NCI-H82 treated with DMSO at 0.1 percent for 48 hours (cell line): Measurements from ENCODE around the gene MAD1L1.
"Not testable (repeated sequence)": the region's sequence is repeated elsewhere in the genome, so short reads cannot be mapped to it uniquely, and the experiment has no call there.

ENCODE experiments used
- DNase-seq: peaks from one replicate; lab custom pipeline; 2025; ENCODE audit not compliant: unreplicated experiment; lab: John Stamatoyannopoulos, UW

The MAD1L1 gene

DNA sequence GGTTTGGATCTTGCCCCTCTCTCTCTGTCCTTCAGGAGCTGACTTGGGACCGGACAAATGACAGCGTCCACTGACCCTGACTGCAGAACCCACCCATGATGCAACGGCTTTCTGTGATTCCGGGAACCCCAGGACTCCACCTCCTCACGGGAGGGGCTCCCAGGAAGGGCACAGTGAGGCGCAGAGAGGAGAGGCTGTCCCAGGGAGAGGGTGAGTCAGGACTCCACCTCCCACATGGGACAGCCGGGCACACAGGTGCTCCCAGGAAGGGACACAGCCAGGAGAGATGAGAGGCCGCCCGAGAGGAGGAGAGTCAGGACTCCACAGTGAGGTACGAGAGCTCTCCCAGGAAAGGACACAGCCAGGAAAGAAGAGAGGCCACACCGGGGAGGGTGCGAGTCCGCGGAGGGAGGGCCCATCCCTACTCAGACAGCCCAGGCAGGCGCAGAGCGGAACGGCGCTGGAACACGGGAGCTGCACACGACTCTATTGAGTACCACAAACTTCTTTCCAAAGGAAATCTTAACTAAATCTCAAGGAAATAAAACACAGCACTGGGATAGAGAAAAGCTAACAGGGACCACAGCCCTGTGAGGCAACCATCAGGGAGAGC, 162.5 kb downstream of the MAD1L1 start:
- DNase-seq = no peak

DNA sequence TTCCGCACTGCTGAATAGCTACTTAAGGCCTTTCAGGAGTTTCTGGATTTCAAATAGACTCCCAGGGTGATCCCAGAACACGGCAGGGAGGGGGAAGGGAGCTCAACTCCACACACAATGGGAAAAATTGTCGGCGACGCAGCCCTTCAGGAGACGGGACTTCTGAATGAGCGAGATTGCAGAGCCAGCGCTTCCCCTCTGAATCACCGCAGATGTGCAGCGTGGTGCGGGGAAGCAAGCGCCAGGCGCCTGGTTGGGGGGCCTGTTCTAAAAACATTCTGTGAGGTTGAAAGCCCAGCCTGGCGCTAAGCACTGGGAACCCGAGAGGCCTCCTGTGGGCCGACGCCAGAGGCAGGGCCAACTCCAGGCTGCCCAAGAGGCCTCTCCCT, 163.3 kb downstream of the MAD1L1 start:
- DNase-seq = no peak

DNA sequence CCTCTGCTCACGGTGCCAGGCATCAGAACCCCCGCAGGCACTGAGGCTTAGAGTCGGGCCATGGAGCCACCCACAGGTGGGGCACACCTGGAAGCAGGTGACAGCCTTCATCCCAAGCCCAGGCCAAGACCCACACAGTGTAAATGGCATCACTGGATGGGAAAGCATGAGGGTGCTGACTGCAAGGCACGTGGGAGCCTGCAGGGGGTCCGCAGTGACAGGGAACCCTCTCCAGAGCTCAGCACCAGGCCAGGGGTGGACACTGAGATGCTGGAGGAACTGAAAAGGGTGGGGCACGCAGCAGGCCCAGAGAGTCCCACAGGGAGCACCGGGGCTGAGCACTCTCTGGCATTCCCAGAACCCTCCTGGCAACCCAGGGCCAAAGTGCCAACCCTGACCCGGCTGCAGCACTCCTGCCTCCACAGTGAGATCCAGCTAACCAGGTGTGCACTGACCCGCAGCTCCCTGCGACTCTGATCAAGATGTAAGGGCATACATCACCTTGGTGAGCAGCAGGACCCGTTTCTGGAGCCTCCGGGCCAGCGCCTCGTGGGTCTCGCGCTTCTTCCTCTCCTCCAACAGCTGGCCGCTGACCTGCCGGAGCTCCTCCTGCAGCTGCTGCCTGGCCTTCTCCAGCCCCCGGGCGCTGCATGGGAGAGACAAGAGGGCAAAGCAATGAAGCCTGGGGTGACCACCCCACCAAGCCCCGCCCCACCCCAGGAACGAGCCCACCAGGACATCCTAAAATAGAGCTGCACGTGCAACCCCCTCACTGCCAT, 163.9 kb downstream of the MAD1L1 start:
- DNase-seq = no peak

DNA sequence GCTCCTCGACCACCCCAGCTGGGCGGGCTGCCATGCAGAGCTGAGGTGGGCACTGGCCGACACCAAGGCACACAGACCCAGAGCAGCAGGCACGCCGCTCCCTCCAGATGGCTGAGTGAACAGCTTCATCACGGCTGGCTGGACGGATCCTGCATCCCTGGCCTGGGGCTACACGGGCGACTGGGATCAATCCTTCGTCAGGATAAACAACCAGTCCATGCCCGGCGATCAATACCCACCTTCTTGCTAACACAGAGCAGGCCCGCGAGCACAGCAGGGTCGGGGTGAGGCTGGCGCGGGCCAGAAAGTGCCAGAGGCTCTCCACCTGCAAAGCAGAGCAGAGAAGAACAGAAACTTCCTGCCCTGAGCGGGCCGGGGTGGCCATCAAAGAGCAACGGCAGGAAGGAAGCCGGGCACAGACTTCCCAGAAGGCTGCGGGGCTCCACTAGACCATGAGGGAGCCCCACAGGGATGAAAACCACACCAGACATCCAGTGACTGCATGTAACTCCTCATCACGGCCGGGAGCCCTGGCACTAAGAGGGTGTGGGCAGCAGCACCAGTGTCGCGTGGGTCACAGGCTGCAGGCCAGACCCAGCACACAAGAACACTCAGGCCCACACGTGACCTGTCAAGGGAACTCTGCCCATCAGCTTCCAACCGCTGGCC, 166.4 kb downstream of the MAD1L1 start:
- DNase-seq = no peak

DNA sequence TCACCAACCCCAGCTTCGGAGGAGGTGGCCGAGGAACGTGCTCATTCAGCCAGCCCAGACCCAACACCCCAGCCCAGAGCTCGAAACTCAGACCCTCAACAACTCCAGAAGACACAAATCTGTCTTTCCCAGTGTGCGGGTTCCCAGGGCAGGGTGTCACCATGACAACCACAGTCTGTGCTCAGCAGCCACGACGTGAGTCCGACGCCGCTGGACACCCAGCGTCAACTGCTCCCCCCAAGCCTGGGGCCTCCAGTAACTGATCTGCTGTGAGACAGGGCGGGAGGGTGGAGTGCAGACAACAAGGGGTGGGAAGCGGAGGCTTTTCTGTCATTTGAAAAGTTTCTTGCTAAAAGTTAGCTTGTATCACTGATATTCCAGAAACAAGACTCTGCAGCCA, 167.2 kb downstream of the MAD1L1 start:
- no peak for DNase-seq

DNA sequence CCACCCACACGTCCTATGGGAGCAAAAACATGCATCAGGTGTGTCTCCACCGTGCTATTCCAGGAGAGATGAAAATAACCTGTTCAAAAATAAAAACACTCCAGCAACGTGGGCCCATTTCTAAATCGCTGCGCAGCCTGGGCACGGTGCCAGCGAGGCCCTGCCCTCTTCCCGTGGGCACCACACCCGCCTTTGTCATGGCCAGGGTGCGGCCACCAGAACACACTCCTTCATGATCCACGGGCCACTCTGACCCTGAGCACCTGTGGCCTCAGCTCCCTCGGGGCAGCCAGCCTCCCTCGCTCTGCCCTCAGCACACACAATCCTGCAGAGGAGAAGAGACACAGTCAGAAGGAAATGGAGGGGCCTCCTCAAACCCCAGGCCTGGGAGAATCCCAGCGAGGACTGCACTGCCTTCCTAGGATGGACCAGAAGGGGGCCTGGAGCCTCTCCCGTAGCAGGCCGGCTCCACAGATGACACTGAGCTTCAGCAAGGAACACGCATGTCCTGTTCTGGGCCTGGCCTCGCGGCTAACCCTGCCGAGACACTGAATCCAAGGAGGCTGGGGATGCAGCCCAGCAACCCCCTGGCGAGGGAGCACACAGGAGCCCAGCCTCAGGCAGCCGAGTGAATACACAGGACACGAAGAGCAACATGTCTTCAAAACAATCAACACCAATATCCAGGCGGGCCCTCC, 169.0 kb downstream of the MAD1L1 start:
- DNase-seq = no peak

DNA sequence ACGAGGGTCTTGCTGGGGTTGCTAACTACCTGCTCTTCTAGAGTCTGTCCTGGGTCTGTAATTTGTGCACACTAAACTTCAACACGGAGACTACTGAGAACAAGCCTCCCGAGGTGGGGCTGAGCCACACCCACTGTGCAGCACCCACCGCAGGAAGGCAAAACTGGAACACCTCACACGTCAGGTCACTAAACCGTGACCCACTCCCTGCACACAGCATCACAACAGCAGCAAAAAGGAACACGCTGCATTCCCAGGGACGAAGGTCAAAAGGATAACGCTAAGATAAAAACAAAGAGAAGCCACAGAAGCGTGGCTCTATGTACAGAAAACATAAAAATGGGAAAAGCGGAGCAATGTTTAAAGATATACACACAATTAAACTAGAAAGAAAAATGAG, 170.1 kb downstream of the MAD1L1 start:
- DNase-seq = no peak

DNA sequence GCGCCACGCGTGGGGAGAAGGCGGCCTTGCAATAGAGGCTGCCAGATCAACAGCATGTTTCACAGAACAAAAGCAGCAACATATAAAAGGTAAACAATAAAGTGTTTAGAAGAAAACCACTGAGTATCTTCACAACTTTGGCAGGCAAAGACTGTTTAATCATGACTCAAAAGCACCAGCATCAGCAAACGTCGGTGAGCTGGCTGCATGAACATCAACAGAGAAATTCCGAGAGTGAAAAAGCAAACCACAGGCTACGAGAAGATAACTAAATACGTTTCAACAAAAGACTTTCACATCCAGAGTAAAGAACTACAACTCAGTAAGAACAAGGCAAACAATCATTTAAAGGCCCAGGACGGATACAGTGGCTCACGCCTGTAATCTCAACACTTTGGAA, 172.0 kb downstream of the MAD1L1 start:
- DNase-seq = no peak

DNA sequence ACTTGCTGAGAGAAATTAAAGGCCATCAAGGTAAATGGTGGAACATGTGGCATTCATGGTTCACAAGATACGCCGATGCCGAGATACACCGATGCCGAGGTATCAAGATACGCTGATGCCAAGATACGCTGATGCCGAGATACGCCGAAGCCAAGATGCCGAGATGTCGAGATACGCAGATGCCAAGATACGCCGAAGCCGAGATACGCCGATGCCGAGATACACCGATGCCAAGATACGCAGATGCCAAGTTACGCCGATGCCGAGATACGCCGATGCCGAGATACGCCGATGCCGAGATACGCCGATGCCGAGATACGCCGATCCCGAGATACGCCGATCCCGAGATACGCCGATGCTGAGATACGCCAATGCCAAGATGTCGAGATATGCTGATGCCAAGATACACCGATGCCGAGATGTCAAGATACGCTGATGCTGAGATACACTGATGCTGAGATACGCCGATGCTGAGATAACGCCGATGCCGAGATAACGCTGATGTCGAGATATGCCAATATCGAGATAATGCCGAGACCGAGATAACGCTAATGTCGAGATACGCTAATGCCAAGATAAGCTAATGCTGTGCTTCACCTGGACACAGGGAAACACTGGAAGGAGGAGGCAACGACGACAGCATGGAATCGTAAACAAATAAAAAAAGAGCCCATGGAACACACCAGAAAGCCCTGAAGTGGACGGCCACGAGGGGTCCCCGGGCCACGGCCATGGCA, 172.6 kb downstream of the MAD1L1 start:
- DNase-seq = no peak

DNA sequence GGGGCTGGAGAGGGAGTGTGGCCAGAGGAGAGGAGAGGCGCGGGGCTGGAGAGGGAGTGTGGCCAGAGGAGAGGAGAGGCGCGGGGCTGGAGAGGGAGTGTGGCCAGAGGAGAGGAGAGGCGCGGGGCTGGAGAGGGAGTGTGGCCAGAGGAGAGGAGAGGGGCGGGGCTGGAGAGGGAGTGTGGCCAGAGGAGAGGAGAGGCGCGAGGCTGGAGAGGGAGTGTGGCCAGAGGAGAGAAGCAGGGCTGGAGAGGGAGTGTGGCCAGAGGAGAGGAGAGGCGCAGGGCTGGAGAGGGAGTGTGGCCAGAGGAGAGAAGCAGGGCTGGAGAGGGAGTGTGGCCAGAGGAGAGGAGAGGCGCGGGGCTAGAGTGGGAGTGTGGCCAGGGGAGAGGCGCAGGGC, 174.5 kb downstream of the MAD1L1 start:
- DNase-seq = not testable (repeated sequence)

DNA sequence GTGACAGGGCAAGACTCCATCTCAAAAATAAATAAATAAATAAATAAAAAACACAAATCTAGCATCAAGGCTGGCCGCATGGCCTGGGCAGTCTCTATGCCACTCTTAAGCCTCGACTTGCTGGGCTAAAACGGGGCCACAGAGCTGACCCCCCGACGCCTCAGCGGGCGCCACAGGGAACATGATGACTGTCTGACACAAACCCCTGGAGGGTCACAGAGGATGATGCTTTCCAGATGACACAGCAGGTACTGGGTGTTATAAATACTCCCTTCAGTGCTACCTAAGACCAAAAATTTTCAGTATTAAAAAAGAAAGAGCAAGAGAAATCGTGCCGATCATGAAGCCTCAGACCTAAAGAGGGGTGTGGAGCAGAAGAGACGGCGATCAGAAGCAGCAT, 176.8 kb downstream of the MAD1L1 start:
- DNase-seq = no peak

DNA sequence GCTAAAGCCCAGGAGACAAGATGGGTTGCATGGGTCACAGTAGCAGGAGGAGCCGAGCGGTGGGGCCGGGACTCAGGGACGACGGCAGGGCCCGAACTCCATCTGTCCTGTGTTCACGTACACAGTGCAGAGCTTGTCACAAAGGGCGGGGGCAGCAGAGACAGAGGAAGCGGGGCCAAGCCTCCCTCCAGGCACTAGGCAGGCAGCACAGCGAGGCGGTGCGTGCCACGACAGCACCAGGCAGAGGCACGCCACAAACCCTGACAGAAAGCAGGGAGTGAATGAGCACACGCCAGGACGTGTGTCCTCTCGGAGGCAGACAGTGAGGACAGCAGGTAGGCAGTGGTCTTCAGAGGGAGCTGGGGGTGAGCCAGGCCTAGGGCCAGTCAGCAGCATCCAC, 177.8 kb downstream of the MAD1L1 start:
- no peak for DNase-seq

DNA sequence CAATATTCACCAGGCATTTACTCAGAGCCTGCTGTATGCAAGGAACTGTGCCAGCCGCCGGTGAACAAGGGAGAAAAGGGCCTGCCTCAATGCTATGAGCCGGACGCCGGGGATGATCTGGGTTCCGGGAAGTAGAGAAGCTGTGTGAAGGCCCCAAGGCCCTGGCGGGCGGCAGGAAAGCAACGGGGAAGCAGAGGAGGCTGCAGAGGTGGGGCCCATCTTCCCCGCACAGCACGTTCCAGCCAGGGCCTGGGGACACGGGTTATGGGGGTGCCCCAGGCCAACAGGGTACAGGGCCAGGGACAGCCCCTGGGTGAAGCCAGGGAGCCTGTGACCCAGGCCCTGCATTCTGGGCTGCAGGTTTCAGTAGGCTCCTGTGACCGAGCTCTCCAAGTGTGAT, 179.3 kb downstream of the MAD1L1 start:
- no peak for DNase-seq

DNA sequence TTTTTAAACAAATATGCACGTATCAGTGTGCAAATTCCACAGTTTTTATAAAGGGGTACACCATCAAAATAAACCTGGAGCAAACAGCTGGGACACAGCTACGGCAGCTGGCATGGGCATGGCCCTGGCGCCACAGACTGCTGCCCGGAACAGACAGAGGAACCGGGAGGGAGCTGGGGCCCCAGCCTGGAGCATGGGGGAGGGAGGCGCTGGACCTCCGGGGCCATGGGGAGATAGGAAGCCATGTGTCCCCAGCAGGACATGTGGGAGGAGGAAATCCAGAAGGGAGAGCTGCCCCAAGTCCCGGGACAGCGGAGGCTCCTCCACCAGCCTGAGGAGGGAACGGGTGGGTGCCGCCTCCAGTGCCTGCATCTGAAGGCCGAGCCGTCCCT, 180.1 kb downstream of the MAD1L1 start:
- DNase-seq = no peak

DNA sequence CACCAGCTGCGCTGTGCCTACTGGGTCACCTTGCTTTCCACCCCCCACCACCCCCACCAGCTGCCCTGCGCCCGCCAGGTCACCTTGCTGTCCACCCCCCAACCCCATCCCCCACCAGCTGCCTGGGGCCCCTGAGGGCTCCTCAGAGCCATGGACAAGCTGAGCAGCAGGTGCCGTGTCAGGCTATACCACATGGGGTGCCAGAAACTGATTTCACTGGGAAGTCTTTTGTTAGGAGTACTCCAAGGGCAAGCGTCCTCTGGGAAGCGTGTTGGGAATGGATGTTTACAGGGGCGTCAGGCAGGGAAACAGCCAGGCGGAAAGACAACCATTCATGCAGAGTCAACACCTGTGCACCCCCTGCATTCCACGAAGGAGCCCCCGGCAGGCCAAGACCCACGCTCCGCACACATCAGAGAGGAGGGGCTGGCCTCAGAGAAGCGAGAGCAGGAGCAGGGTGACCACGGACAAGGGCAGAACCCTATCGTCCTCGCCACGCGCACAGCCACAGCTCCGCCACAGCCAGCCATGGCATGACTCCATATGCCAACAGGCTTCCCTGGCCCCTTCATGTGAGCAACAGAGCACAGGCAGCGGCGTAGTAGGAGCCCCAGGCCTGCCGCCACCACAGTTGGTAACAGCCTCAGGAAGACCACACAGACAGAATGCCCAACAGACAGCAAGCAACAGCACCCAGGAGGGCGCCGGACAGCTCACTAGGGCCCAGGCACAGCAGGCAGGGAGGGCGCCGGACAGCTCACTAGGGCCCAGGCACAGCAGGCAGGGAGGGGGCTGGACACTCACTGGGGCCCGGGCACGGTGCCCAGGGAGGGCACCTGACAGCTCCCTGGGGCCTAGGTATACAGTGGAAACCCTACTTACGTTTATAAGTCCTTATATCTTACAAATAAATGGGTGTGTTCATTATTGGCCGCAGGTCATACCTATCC, 180.8 kb downstream of the MAD1L1 start:
- no peak for DNase-seq

DNA sequence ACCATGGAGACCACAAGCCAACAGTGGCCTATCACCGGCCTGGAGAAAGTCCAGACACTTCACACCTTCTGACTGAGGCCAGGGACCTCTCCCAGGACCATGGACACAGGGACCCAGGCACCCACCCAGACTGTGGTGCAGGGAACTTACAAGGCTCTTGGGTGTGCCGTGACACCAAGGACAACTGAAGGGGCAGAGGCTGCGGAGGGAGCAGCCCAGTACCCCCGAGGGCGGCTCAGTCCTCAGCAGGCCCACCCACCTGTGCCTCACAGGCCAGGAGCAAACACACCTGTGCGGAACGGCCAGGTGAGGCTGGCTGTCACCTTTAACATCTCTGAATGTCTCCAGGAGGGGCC, 182.3 kb downstream of the MAD1L1 start:
- no peak for DNase-seq

DNA sequence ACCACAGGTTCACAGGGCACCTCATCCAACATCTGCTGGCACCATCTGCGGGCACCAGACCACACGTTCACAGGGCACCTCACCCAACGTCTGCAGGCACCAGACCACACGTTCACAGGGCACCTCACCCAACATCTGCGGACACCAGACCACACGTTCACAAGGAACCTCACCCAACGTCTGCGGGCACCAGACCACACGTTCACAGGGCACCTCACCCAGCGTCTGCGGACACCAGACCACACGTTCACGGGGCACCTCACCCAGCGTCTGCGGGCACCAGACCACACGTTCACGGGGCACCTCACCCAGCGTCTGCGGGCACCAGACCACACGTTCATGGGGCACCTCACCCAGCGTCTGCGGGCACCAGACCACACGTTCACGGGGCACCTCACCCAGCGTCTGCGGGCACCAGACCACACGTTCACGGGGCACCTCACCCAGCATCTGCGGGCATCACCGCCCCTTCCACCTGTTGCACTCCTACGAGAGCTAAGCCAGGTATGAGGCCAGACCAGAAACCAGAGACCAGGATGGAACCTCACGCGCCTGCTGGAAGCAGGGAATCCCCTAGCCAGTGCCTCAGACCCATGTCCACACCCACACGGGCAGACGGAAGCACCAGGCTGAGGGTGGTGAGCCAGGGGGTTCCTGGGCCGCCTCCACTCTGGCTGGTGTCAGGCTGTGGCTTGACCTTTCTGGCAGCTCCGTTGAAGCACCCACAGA, 182.8 kb downstream of the MAD1L1 start:
- DNase-seq = no peak

DNA sequence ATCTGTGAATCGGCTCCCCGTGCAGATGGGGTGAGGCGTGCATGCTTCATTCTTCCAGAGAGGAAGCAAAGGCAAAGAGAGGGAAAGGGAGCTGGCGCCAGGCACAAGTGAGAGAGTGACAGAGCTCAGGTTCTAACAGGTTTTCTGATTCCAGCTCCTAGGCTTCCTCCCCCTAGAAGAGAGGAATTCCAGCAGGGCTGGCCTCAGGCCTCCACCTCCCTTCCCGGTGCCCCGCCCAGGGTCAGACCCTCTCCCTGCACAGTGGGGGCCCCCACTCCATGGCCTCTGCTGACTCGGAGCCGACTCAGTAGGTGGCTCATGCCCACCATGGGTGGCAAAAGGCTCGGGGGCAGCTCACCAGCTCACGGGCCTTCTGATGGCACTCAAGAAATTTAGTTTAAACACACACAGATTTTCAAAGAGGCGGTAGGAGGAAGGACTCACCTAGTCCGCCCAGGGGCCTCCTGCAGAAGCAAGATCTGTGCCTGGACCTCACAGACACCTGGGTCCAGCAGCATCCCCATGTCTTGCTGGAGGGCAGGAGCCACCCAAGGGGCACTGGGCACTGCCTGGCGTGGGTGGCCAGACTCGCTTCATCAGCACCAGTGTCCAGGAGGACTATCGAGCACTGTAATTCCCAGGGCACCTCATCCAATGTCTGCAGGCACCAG, 183.5 kb downstream of the MAD1L1 start:
- no peak for DNase-seq

DNA sequence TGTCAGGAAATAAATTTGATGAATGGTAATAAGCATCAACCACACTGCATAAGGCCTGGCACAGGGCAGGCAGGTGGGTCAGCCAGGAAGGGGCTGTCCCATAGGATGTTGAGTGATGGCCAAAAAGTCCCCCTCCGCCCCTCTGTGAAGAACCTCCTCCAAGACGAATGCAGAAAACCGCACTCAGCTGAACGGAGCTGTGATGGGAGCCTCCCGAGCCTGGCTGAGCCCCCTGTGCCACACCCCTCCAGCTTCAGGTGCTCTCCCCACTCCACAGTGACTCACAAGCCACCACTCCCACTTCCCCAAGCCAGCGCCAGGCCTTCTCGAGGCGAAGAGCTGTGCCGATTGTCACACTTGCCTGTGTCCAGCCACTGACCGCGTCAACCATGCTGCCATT, 184.2 kb downstream of the MAD1L1 start:
- no peak for DNase-seq
